ENCODE measurements around the gene CCDC134.

CCDC134 gene

GRCh38 chr22:41818596-41818995 lies 18.1 kb downstream of the CCDC134 start:
- no peaks in the 10 kb centered on the region for H3K9me3 ChIP-seq
- no peaks in the 10 kb centered on the region for H3K4me1 ChIP-seq (ENCODE audit: control insufficient read depth in 1 of 2, insufficient read depth in 1 of 2, low read depth in 1 of 2, low read length in 1 of 2)
- TF ChIP-seq CTCF (IDR thresholded peaks at IDR 0.05), result no peak
- H3K4me3 ChIP-seq (ENCODE audit: low read depth in 1 of 2, low read length in 1 of 2), result no peak overlapping the region
- no peak overlapping the region for H3K27ac ChIP-seq
- no peaks in the 10 kb centered on the region for H3K27me3 ChIP-seq
- peaks cover 38% of the 10 kb centered on the region for H3K36me3 ChIP-seq

- no peak for TF ChIP-seq CTCF (IDR thresholded peaks at IDR 0.05)
- peaks cover 33% of the 10 kb centered on the region for H3K36me3 ChIP-seq
- no peaks in the 10 kb centered on the region for H3K9me3 ChIP-seq
- H3K27me3 ChIP-seq, result no peaks in the 10 kb centered on the region
- H3K4me3 ChIP-seq (ENCODE audit: low read depth in 1 of 2, low read length in 1 of 2), result no peak overlapping the region
- no peak overlapping the region for H3K27ac ChIP-seq
- no peaks in the 10 kb centered on the region for H3K4me1 ChIP-seq (ENCODE audit: control insufficient read depth in 1 of 2, insufficient read depth in 1 of 2, low read depth in 1 of 2, low read length in 1 of 2)
These were observed 18.8 kb downstream of the CCDC134 start for GRCh38 chr22:41819257-41819656.

- H3K4me1 ChIP-seq (ENCODE audit: control insufficient read depth in 1 of 2, insufficient read depth in 1 of 2, low read depth in 1 of 2, low read length in 1 of 2), result no peaks in the 10 kb centered on the region
- no peaks in the 10 kb centered on the region for H3K9me3 ChIP-seq
- no peak overlapping the region for H3K27ac ChIP-seq
- peaks cover 26% of the 10 kb centered on the region for H3K36me3 ChIP-seq
- no peak overlapping the region for H3K4me3 ChIP-seq (ENCODE audit: low read depth in 1 of 2, low read length in 1 of 2)
- no peaks in the 10 kb centered on the region for H3K27me3 ChIP-seq
- no peak for TF ChIP-seq CTCF (IDR thresholded peaks at IDR 0.05)
These were observed 20.0 kb downstream of the CCDC134 start for GRCh38 chr22:41820447-41820846.

- no peaks in the 10 kb centered on the region for H3K4me1 ChIP-seq (ENCODE audit: control insufficient read depth in 1 of 2, insufficient read depth in 1 of 2, low read depth in 1 of 2, low read length in 1 of 2)
- no peaks in the 10 kb centered on the region for H3K27me3 ChIP-seq
- TF ChIP-seq CTCF (IDR thresholded peaks at IDR 0.05), result no peak
- peaks cover 23% of the 10 kb centered on the region for H3K36me3 ChIP-seq
- H3K27ac ChIP-seq, result no peak overlapping the region
- H3K9me3 ChIP-seq, result no peaks in the 10 kb centered on the region
- H3K4me3 ChIP-seq (ENCODE audit: low read depth in 1 of 2, low read length in 1 of 2), result no peak overlapping the region
These were observed 21.2 kb downstream of the CCDC134 start for GRCh38 chr22:41821471-41822316.

GRCh38 chr22:41822317-41823057 lies 22.0 kb downstream of the CCDC134 start:
- Histone ChIP-seq H3K27ac (no peak overlapping the region), H3K4me3 (ENCODE audit: low read depth in 1 of 2, low read length in 1 of 2) (no peak overlapping the region), H3K27me3 (no peaks in the 10 kb centered on the region), H3K9me3 (no peaks in the 10 kb centered on the region), H3K36me3 (peaks cover 23% of the 10 kb centered on the region), H3K4me1 (ENCODE audit: control insufficient read depth in 1 of 2, insufficient read depth in 1 of 2, low read depth in 1 of 2, low read length in 1 of 2) (no peaks in the 10 kb centered on the region)
- no peak for TF ChIP-seq CTCF (IDR thresholded peaks at IDR 0.05)

Measured in neutrophil (primary cell).